Spleen (tissue), 13 donors: ENCODE measurements around the gene FAM200B. TPM values are rescaled to one million over a fixed set of nuclear protein-coding genes. Genes with fewer than 3 reads are reported as not detected.

Experiments
- DNase-seq: peaks from one replicate; pipeline ENCODE4 v3.0.0-alpha.2; 2020
- H3K27ac ChIP-seq, 8 donors: fragments of 200-600 bp; sonication (generic) in 7 of 8; 1 replicate in 4 of 8; 2 replicates in 4 of 8; pipeline versions ENCODE4 v1.5.0 to v1.8.0; 2016 to 2021; ENCODE audit warnings: inconsistent platforms in 4 of 8, mild to moderate bottlenecking in 4 of 8, moderate library complexity in 1 of 8
- H3K27me3 ChIP-seq, 7 donors: fragments of 200-600 bp; sonication (generic) in 6 of 7; replicated peaks in 1 of 7; 1 replicate in 4 of 7; 2 replicates in 3 of 7; pipeline versions ENCODE4 v1.5.0 to v1.8.0; 2016 to 2021; ENCODE audit warnings: inconsistent platforms in 3 of 7, mild to moderate bottlenecking in 1 of 7
- H3K36me3 ChIP-seq, 6 donors: fragments of 200-600 bp; sonication (generic) in 5 of 6; 1 replicate in 4 of 6; 2 replicates in 2 of 6; pipeline versions ENCODE4 v1.5.0 to v1.8.0; 2016 to 2021; ENCODE audit warnings: inconsistent platforms in 2 of 6
- H3K4me1 ChIP-seq, 6 donors: fragments of 200-600 bp; sonication (generic) in 5 of 6; 1 replicate in 3 of 6; 2 replicates in 3 of 6; pipeline versions ENCODE4 v1.5.0 to v1.8.0; 2016 to 2021; ENCODE audit warnings: inconsistent platforms in 3 of 6
- H3K4me3 ChIP-seq, 8 donors: fragments of 200-600 bp; sonication (generic) in 7 of 8; 1 replicate in 4 of 8; 2 replicates in 4 of 8; pipeline versions ENCODE4 v1.5.0 to v1.8.0; 2016 to 2021; ENCODE audit warnings: inconsistent platforms in 4 of 8, mild to moderate bottlenecking in 4 of 8, moderate library complexity in 2 of 8
- H3K9me3 ChIP-seq, 8 donors: fragments of 200-600 bp; sonication (generic) in 7 of 8; 1 replicate in 4 of 8; 2 replicates in 4 of 8; pipeline versions ENCODE4 v1.5.0 to v1.8.0; 2016 to 2021; ENCODE audit warnings: inconsistent platforms in 4 of 8
- POLR2A ChIP-seq, 3 donors: fragments of 450-650 bp; IDR thresholded peaks; one replicate each; pipeline ENCODE4 v1.5.1; 2017; ENCODE audit warnings: antibody characterized with exemption in 3 of 3, mild to moderate bottlenecking in 1 of 3
- POLR2AphosphoS5 ChIP-seq, 3 donors: sonication (generic); formaldehyde crosslinking; IDR thresholded peaks; one replicate each; pipeline ENCODE4 v1.5.1; 2017; ENCODE audit warnings: antibody characterized with exemption in 3 of 3
- WGBS, 5 donors: extraction: QIAGEN DNeasy Blood & Tissue Kit in 3 of 5; methylation state at CpG; one replicate each; pipeline versions ENCODE4 v1.1.5 to v1.1.7; 2013 to 2018; 5-methylcytosine and 5-hydroxymethylcytosine counted together
- intact Hi-C: fragments of 100-400 bp; cut with DNase I; formaldehyde crosslinking; loops from one replicate; pipeline ENCODE4 v1.15.0; 2023; ENCODE audit warnings: low total_unique reads
- long read RNA-seq, 2 donors: transcript quantifications; one replicate each; lab custom pipeline, GENCODE V29; 2026
- polyA plus RNA-seq, 3 donors: library from polyadenylated mRNA; stranded (reverse); fragments of 200-250 nt; gene quantifications; one replicate each; pipeline ENCODE4 v1.2.1, GENCODE V29; 2013
- total RNA-seq, 7 donors: library from RNA; depleted of rRNA in 3 of 7; stranded (reverse); fragments of >200 nt in 3 of 7; fragmentation: NEBNext Ultra II Directional in 4 of 7; extraction: Animal tissue kit (Norgen Biotek cat#: 25700) in 4 of 7; gene quantifications; one replicate each; pipeline versions ENCODE4 v1.1.0 to v1.2.1, GENCODE V29; 2016 to 2021
- TF ChIP-seq, protein P1 (sequence below), 11 experiments: fragments of 200-600 bp in 7 of 11; fragments of 450-650 bp in 4 of 11; sonication (generic) in 4 of 11; IDR thresholded peaks in 8 of 11; conservative IDR thresholded peaks in 3 of 11; 1 replicate in 7 of 11; 2 replicates in 4 of 11; pipeline versions ENCODE4 v1.4.0 to v1.8.0; 2016 to 2021; ENCODE audit warnings: antibody characterized with exemption in 11 of 11, inconsistent platforms in 4 of 11, mild to moderate bottlenecking in 1 of 11
- donor health status: healthy with polysubstance abuse.
- donor health status: DM: no; HTN: no; CAD: no; lungs with moderate emphysema.
- donor health status: DM: no; HTN: no; CAD: no.
- donor health status: Bipolar disorder and iron deficiency.
- donor health status: healthy.
- donor health status: DM: no; HTN: no; CAD: no.
- donor health status: DM: yes; HTN: yes; CAD: no.

Gene FAM200B
- total RNA-seq (10 to 100 TPM; 17.4 to 42.0 (median 27.9) TPM), polyA plus RNA-seq (10 to 100 TPM; 28.0 to 39.8 (median 38.6) TPM)
- long read RNA-seq, donor 1, full-length matches to known transcripts, result 22 of 22 reads
- long read RNA-seq, donor 1, partial matches to known transcripts, result 0 of 22 reads
- long read RNA-seq, donor 1, other reads (novel, unspliced or antisense), result 0 of 22 reads
- long read RNA-seq, donor 2, full-length matches to known transcripts, result 11 of 11 reads
- long read RNA-seq, donor 2, partial matches to known transcripts, result 0 of 11 reads
- long read RNA-seq, donor 2, other reads (novel, unspliced or antisense), result 0 of 11 reads

GRCh38 chr4:15681372-15682241, at the start of gene FAM200B:
Gene FAM200B (plus strand): TSS chr4:15681827. CDS start chr4:15686978, 5,151 bp downstream.
- H3K4me3 ChIP-seq, result peak within 1 kb of the TSS; percentile 69 to 82 (median 75)
- H3K27me3 ChIP-seq, result no peaks in the 10 kb centered on the region
- H3K9me3 ChIP-seq, result no peaks in the 10 kb centered on the region
- intact Hi-C loops, result no loop called here
- peak; percentile 99 for DNase-seq
- peaks cover 0 to 8% (median 5%) of the 10 kb centered on the region in 6 donors for H3K36me3 ChIP-seq
- 0 to 1% (median 0%) methylated on average over 56 of the region's 56 CpGs for WGBS, 5 donors
- H3K27ac ChIP-seq, result peak within 1 kb of the TSS; percentile 89 to 99 (median 94)
- TF ChIP-seq POLR2A (IDR thresholded peaks at IDR 0.05) (peak in 2 of 3 donors; percentile 37 to 39), POLR2AphosphoS5 (IDR thresholded peaks at IDR 0.05) (peak; percentile 87 to 93 (median 92))
- TF ChIP-seq, protein P1, sequence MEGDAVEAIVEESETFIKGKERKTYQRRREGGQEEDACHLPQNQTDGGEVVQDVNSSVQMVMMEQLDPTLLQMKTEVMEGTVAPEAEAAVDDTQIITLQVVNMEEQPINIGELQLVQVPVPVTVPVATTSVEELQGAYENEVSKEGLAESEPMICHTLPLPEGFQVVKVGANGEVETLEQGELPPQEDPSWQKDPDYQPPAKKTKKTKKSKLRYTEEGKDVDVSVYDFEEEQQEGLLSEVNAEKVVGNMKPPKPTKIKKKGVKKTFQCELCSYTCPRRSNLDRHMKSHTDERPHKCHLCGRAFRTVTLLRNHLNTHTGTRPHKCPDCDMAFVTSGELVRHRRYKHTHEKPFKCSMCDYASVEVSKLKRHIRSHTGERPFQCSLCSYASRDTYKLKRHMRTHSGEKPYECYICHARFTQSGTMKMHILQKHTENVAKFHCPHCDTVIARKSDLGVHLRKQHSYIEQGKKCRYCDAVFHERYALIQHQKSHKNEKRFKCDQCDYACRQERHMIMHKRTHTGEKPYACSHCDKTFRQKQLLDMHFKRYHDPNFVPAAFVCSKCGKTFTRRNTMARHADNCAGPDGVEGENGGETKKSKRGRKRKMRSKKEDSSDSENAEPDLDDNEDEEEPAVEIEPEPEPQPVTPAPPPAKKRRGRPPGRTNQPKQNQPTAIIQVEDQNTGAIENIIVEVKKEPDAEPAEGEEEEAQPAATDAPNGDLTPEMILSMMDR (IDR thresholded peaks at IDR 0.05 in 8 of 11, conservative IDR thresholded peaks at IDR 0.05 in 3 of 11), result peak in 7 of 11 experiments; percentile 25 to 63 (median 50)
- H3K4me1 ChIP-seq, result peaks cover 14 to 90% (median 36%) of the 10 kb centered on the region in 6 donors

GRCh38 chr4:15636818-15637217, 44.8 kb upstream of the FAM200B start:
- Histone ChIP-seq H3K4me3 (no peak overlapping the region), H3K4me1 (peaks cover 0 to 9% (median under 1%) of the 10 kb centered on the region in 6 donors), H3K27me3 (no peaks in the 10 kb centered on the region), H3K27ac (no peak overlapping the region), H3K36me3 (peaks cover 0 to 100% (median 56%) of the 10 kb centered on the region in 6 donors), H3K9me3 (no peaks in the 10 kb centered on the region)
- TF ChIP-seq, protein P1 (IDR thresholded peaks at IDR 0.05 in 8 of 11, conservative IDR thresholded peaks at IDR 0.05 in 3 of 11), result no peak
- TF ChIP-seq POLR2AphosphoS5 (IDR thresholded peaks at IDR 0.05) (no peak), POLR2A (IDR thresholded peaks at IDR 0.05) (no peak)
- intact Hi-C loops, result no loop called here
- DNase-seq, result no peak
- 96 to 100% (median 98%) methylated on average over 1 of the region's 1 CpG for whole genome bisulfite sequencing, 5 donors

- peaks cover 0 to 13% (median 2%) of the 10 kb centered on the region in 6 donors for H3K4me1 ChIP-seq
- H3K27me3 ChIP-seq, result no peaks in the 10 kb centered on the region
- no peak overlapping the region for H3K4me3 ChIP-seq
- intact Hi-C loops, result no loop called here
- H3K9me3 ChIP-seq, result no peaks in the 10 kb centered on the region
- WGBS, 5 donors, result 95 to 97% (median 96%) methylated on average over 6 of the region's 6 CpGs
- DNase-seq, result no peak
- peaks cover 0 to 100% (median 49%) of the 10 kb centered on the region in 6 donors for H3K36me3 ChIP-seq
- H3K27ac ChIP-seq, result no peak overlapping the region
- TF ChIP-seq, protein P1 (IDR thresholded peaks at IDR 0.05 in 8 of 11, conservative IDR thresholded peaks at IDR 0.05 in 3 of 11), result no peak
- TF ChIP-seq POLR2AphosphoS5 (IDR thresholded peaks at IDR 0.05) (no peak), POLR2A (IDR thresholded peaks at IDR 0.05) (no peak)
Observed at GRCh38 chr4:15638418-15638817, 43.2 kb upstream of the FAM200B start.
